ENCODE data around the gene FSTL1.

- no peak for TF ChIP-seq POLR2A (IDR thresholded peaks at IDR 0.05)
- TF ChIP-seq CTCF (IDR thresholded peaks at IDR 0.05) = no peak
These were observed 7.0 kb upstream of the FSTL1 start for GRCh38 chr3:120457827-120458226.
